ENCODE measurements around the gene PRKAR1B.

Gene PRKAR1B

GRCh38 chr7:563629-564170 lies 163.4 kb downstream of the PRKAR1B start:
- H3K27ac ChIP-seq: no peak overlapping the region
- TF ChIP-seq ZFX (IDR thresholded peaks at IDR 0.05) (no peak), CTCF (conservative IDR thresholded peaks at IDR 0.05) (no peak)

DNA sequence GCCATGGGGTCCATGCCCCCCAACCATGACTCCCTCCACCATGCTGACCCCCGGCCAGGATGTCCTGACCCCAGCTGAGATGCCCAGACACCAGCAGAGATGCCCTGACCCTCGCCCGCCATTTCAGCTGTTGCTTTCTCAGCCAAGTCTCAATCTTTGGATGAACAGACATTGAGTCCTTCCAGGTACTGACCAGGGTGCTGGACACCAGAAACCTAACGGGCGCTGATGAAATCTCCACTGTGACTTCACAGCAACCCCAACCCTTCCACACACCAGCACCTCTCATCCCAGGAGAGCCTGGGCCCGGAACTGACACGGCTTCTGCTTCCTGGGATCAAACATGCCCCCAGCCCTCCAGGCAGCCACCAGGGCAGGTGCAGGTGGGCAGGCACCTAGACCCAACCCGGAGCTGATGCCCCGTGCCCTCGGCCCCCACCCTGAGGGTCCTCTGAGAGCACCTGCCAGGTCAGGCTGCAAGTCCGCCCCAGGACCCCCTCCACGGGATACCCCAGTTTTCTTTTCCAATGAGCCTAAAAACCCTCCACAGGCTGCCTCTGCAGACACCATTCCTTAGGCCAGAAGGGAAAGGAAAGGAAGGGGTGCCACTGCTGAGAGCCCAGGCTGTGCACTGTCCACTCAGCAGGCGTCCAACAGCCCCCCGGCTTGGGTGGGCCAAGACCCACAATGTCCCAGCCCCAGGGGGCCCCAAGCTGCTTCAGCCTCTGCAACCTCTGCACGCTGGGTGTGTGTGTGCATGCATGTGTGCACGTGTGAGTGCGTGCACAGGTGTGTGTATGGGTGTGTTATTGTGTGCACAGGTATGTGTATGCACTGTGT lies 164.1 kb downstream of the PRKAR1B start:
- TF ChIP-seq CTCF (conservative IDR thresholded peaks at IDR 0.05) (no peak), ZFX (IDR thresholded peaks at IDR 0.05) (no peak)
- no peak overlapping the region for H3K27ac ChIP-seq

GRCh38 chr7:562374-562675 lies 164.8 kb downstream of the PRKAR1B start:
- H3K27ac ChIP-seq: no peak overlapping the region
- TF ChIP-seq CTCF (conservative IDR thresholded peaks at IDR 0.05) (no peak), ZFX (IDR thresholded peaks at IDR 0.05) (no peak)

DNA sequence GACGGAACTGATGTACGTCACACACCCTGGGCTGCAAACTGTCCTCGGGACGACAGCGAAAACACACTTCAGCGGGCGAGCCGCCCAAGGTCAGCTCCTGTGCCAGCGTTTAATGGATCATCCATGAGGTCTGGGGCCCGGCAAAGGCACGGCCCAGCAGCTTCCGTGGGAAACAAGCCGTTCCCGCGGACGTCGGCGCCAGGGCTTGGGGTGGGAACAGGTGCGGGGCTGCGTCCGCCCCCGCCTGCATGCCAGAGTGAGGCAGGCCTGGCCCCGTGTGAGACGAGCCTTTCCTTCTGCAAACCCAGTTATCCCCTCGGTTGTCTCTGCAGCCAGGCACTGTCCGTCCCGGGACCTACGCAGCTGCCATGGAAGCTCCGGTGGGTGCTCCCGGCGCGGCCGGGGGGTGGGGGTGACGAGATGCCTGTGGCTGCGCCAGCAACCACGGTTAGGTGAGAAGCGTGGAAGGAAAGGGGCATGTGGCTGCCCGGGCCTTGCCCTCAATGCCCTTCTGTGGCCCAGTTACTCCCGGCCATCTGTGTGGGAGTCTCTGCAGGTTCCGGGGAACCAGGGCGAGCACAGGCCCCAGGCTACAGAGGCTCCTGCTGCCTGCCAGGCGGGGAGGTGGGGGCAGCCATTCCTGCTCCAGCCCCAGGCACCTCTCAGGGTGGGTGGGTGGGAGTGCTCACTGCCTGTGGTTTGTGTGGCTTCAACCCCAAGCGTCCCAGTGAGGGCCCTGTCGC lies 165.3 kb downstream of the PRKAR1B start:
- TF ChIP-seq CTCF (conservative IDR thresholded peaks at IDR 0.05): no peak
- no peak overlapping the region for H3K27ac ChIP-seq

- TF ChIP-seq ZFX (IDR thresholded peaks at IDR 0.05) (no peak), CTCF (conservative IDR thresholded peaks at IDR 0.05) (no peak)
- no peak overlapping the region for H3K27ac ChIP-seq
Observed at GRCh38 chr7:560966-561630, 166.0 kb downstream of the PRKAR1B start.

GRCh38 chr7:559396-559705 lies 167.7 kb downstream of the PRKAR1B start:
- TF ChIP-seq CTCF (conservative IDR thresholded peaks at IDR 0.05): no peak
- TF ChIP-seq ZFX (IDR thresholded peaks at IDR 0.05): no peak
- no peak overlapping the region for H3K27ac ChIP-seq

DNA sequence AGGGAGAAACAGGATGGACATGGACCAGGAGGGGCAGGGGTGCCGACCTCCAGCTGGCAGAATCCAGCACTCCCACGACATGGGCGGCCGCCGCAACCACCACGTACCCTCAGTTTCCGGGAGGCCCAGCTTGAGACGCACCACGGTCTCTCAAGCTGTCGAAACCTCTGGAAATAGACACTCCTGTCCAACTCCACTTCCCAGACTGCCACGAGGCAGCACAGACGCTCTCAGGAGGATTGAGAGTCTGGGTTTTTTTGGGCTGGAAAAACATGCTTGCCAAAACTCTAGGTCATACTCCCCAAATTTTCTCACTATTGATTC lies 169.6 kb downstream of the PRKAR1B start:
- H3K27ac ChIP-seq: no peak overlapping the region
- TF ChIP-seq CTCF (conservative IDR thresholded peaks at IDR 0.05) (no peak), ZFX (IDR thresholded peaks at IDR 0.05) (no peak)

Measured in C4-2B (cell line).